ENCODE measurements around the gene FOXO3. TPM values are rescaled to one million over a fixed set of nuclear protein-coding genes. Genes with fewer than 3 reads are reported as not detected.

FOXO3 gene
- total RNA-seq = 100 to 1,000 TPM; 146 to 200 (median 166) TPM

GRCh38 chr6:108560463-108561308, at the start of gene FOXO3:
Gene FOXO3 (plus strand): TSS chr6:108560917. CDS start chr6:108561209, 292 bp downstream.
- Histone ChIP-seq H3K9me3 (no peaks in the 10 kb centered on the region), H3K36me3 (peaks cover 0 to 11% (median 0%) of the 10 kb centered on the region in 3 donors), H3K27me3 (no peaks in the 10 kb centered on the region), H3K4me3 (peak within 1 kb of the TSS; percentile 70 to 97 (median 83)), H3K4me1 (peaks cover 0 to 46% (median 33%) of the 10 kb centered on the region in 4 donors), H3K27ac (peak within 1 kb of the TSS; percentile 95 to 100 (median 98))
- WGBS, 2 donors = 1 to 2% methylated on average over 27 to 46 of the region's 110 CpGs
- TF ChIP-seq EP300 (IDR thresholded peaks at IDR 0.05) = peak in 1 of 2 donors; percentile 98
- peak in 3 of 5 experiments; percentile 12 to 29 (median 20) for TF ChIP-seq CTCF (IDR thresholded peaks at IDR 0.05)
- TF ChIP-seq POLR2A (IDR thresholded peaks at IDR 0.05) = peak; percentile 79 to 89
- peak; percentile 78 to 88 for DNase-seq (ENCODE audit: low spot score in 2 of 2)

- WGBS, 2 donors = 75 to 79% methylated on average over 5 of the region's 5 CpGs
- Histone ChIP-seq H3K27ac (no peak overlapping the region), H3K9me3 (no peaks in the 10 kb centered on the region), H3K36me3 (peaks cover 0 to 37% (median 0%) of the 10 kb centered on the region in 3 donors), H3K4me3 (no peak overlapping the region), H3K27me3 (no peaks in the 10 kb centered on the region), H3K4me1 (no peaks in the 10 kb centered on the region)
- DNase-seq (ENCODE audit: low spot score in 2 of 2) = no peak
- TF ChIP-seq POLR2A (IDR thresholded peaks at IDR 0.05) (no peak), CTCF (IDR thresholded peaks at IDR 0.05) (peak in 1 of 5 experiments; percentile 6)
Observed at GRCh38 chr6:108518714-108519576, 41.8 kb upstream of the FOXO3 start.

GRCh38 chr6:108521616-108522107, 39.1 kb upstream of the FOXO3 start:
- H3K4me1 ChIP-seq = no peaks in the 10 kb centered on the region
- peaks cover 0 to 36% (median 0%) of the 10 kb centered on the region in 3 donors for H3K36me3 ChIP-seq
- H3K4me3 ChIP-seq = no peak overlapping the region
- H3K27ac ChIP-seq = no peak overlapping the region
- TF ChIP-seq CTCF (IDR thresholded peaks at IDR 0.05) (no peak), POLR2A (IDR thresholded peaks at IDR 0.05) (no peak)
- H3K9me3 ChIP-seq = no peaks in the 10 kb centered on the region
- WGBS, 2 donors = 79 to 84% methylated on average over 1 of the region's 1 CpG
- DNase-seq (ENCODE audit: low spot score in 2 of 2) = no peak
- H3K27me3 ChIP-seq = no peaks in the 10 kb centered on the region

- DNase-seq (ENCODE audit: low spot score in 2 of 2) = no peak
- Histone ChIP-seq H3K4me3 (no peak overlapping the region), H3K27ac (no peak overlapping the region), H3K4me1 (no peaks in the 10 kb centered on the region), H3K9me3 (no peaks in the 10 kb centered on the region), H3K36me3 (peaks cover 0 to 36% (median 0%) of the 10 kb centered on the region in 3 donors), H3K27me3 (no peaks in the 10 kb centered on the region)
- TF ChIP-seq CTCF (IDR thresholded peaks at IDR 0.05) (no peak), EP300 (IDR thresholded peaks at IDR 0.05) (no peak), POLR2A (IDR thresholded peaks at IDR 0.05) (no peak)
- 83 to 91% methylated on average over 2 of the region's 2 CpGs for WGBS, 2 donors
Observed at GRCh38 chr6:108523697-108524096, 37.0 kb upstream of the FOXO3 start.
